Osteocyte (in vitro differentiated cells): ENCODE data around the gene VRK3. TPM values are rescaled to one million over a fixed set of nuclear protein-coding genes. Genes with fewer than 3 reads are reported as not detected.
A peak's percentile ranks its signal among the peaks of the same experiment; 100 is the strongest.

Experiments
- DNase-seq: peaks from one replicate; pipeline ENCODE4 v3.0.0; 2021; ENCODE audit warnings: mixed read lengths; ENCODE audit not compliant: unreplicated experiment; ENCODE audit errors: extremely low spot score
- H3K27ac Mint-ChIP-seq: one replicate; pipeline ENCODE4 v1.8.0; 2021; ENCODE audit warnings: mild to moderate bottlenecking, mixed read lengths; ENCODE audit not compliant: unreplicated experiment
- H3K27me3 Mint-ChIP-seq: one replicate; pipeline ENCODE4 v1.8.0; 2021; ENCODE audit warnings: mixed read lengths; ENCODE audit not compliant: unreplicated experiment
- H3K36me3 Mint-ChIP-seq: one replicate; pipeline ENCODE4 v1.8.0; 2021; ENCODE audit warnings: mixed read lengths; ENCODE audit not compliant: unreplicated experiment
- H3K4me1 Mint-ChIP-seq: one replicate; pipeline ENCODE4 v1.8.0; 2021; ENCODE audit warnings: mixed read lengths; ENCODE audit not compliant: unreplicated experiment
- H3K4me3 Mint-ChIP-seq: one replicate; pipeline ENCODE4 v1.8.0; 2021; ENCODE audit warnings: mild to moderate bottlenecking, moderate library complexity, mixed read lengths; ENCODE audit not compliant: unreplicated experiment
- H3K9me3 Mint-ChIP-seq: one replicate; pipeline ENCODE4 v1.8.0; 2021; ENCODE audit warnings: mixed read lengths; ENCODE audit not compliant: unreplicated experiment
- total RNA-seq: library from RNA; stranded (reverse); gene quantifications from 2 replicates; pipeline ENCODE4 v1.2.1, GENCODE V29; 2021
- TF ChIP-seq, protein P1 (sequence below): fragments of 200-600 bp; sonication (generic); IDR thresholded peaks from 2 replicates; pipeline ENCODE4 v1.5.0; 2021; ENCODE audit warnings: antibody characterized with exemption, mild to moderate bottlenecking, moderate library complexity

Gene VRK3
- total RNA-seq, 1 donor from 2014 or later, result 31.5 TPM

GRCh38 chr19:49929121-49929610 is 96.0 kb downstream of the VRK3 start, which contains the start of the genes ATF5 and NUP62:
TSS of gene ATF5 (plus strand) at chr19:49929205. CDS start at chr19:49930851, 1,646 bp downstream.
TSS of gene NUP62 (minus strand) at chr19:49929504. CDS start at chr19:49909807, 19,697 bp downstream.
- peak within 1 kb of the TSS; percentile 99 for H3K4me3 Mint-ChIP-seq
- no peaks in the 10 kb centered on the region for H3K27me3 Mint-ChIP-seq
- peaks cover 25% of the 10 kb centered on the region for H3K36me3 Mint-ChIP-seq
- no peaks in the 10 kb centered on the region for H3K9me3 Mint-ChIP-seq
- peak within 1 kb of the TSS; percentile 98 for H3K27ac Mint-ChIP-seq
- peaks cover 29% of the 10 kb centered on the region for H3K4me1 Mint-ChIP-seq
- DNase-seq, result peak; percentile 97
- TF ChIP-seq, protein P1, sequence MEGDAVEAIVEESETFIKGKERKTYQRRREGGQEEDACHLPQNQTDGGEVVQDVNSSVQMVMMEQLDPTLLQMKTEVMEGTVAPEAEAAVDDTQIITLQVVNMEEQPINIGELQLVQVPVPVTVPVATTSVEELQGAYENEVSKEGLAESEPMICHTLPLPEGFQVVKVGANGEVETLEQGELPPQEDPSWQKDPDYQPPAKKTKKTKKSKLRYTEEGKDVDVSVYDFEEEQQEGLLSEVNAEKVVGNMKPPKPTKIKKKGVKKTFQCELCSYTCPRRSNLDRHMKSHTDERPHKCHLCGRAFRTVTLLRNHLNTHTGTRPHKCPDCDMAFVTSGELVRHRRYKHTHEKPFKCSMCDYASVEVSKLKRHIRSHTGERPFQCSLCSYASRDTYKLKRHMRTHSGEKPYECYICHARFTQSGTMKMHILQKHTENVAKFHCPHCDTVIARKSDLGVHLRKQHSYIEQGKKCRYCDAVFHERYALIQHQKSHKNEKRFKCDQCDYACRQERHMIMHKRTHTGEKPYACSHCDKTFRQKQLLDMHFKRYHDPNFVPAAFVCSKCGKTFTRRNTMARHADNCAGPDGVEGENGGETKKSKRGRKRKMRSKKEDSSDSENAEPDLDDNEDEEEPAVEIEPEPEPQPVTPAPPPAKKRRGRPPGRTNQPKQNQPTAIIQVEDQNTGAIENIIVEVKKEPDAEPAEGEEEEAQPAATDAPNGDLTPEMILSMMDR, result no peak

GRCh38 chr19:49927526-49928264 is 97.5 kb downstream of the VRK3 start:
- Mint-ChIP-seq H3K27me3 (no peaks in the 10 kb centered on the region), H3K27ac (peak overlapping the region; percentile 98), H3K9me3 (no peaks in the 10 kb centered on the region), H3K36me3 (peaks cover 22% of the 10 kb centered on the region), H3K4me1 (peaks cover 29% of the 10 kb centered on the region), H3K4me3 (peak overlapping the region; percentile 99)
- DNase-seq, result no peak
- TF ChIP-seq, protein P1, result no peak

DNA sequence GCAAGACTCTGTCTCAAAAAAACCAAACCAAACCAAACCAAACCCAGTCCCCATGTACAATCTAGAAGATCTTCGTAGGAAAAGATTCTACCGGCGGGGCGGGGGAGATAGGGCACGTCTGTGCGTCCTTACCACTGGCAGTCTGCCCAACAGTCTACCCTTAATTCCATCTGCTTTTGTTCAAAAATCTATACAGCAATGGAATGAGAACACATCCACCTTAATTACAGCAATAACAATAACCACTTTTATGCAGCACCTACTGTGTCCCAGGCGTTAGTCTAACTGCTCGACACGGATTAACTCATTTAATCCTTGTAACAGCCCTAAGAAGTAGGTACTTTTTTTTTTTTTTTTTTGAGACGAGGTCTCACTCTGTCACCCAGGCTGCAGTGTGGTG is 98.7 kb downstream of the VRK3 start:
- no peaks in the 10 kb centered on the region for H3K9me3 Mint-ChIP-seq
- no peak overlapping the region for H3K27ac Mint-ChIP-seq
- TF ChIP-seq, protein P1, result no peak
- H3K4me1 Mint-ChIP-seq, result peaks cover 29% of the 10 kb centered on the region
- peaks cover 16% of the 10 kb centered on the region for H3K36me3 Mint-ChIP-seq
- no peak overlapping the region for H3K4me3 Mint-ChIP-seq
- no peak for DNase-seq
- H3K27me3 Mint-ChIP-seq, result no peaks in the 10 kb centered on the region

Other genes with a start within 250 kb of the VRK3 start
- gene FUZ, start 212.1 kb downstream of the VRK3 start, total RNA-seq, result 19.9 and 24.4 TPM in 2 replicates
- 56.1 and 58.1 TPM in 2 replicates for gene MED25, start 207.1 kb downstream of the VRK3 start, total RNA-seq
- gene PTOV1, start 174.2 kb downstream of the VRK3 start, total RNA-seq, result 266 and 295 TPM in 2 replicates
- 68.3 and 76.4 TPM in 2 replicates for gene PNKP, start 157.8 kb downstream of the VRK3 start, total RNA-seq
- gene AKT1S1, start 148.0 kb downstream of the VRK3 start, total RNA-seq, result 59.7 and 61.2 TPM in 2 replicates
- 69.2 and 71.9 TPM in 2 replicates for gene TBC1D17, start 147.7 kb downstream of the VRK3 start, total RNA-seq
- gene IL4I1, start 128.5 kb downstream of the VRK3 start, total RNA-seq, result 0.55 TPM in 1 of 2 replicates, not detected in the other
- gene ATF5, start 96.2 kb downstream of the VRK3 start, total RNA-seq, result 20.1 and 22.0 TPM in 2 replicates
- gene NUP62, start 95.9 kb downstream of the VRK3 start, total RNA-seq, result 57.7 and 65.1 TPM in 2 replicates
- gene SIGLEC11, start 64.2 kb downstream of the VRK3 start, total RNA-seq, result not detected in 2 replicates
- gene ZNF473, start 633 bp upstream of the VRK3 start, total RNA-seq, result 9.8 and 10.4 TPM in 2 replicates
- gene IZUMO2, start 137.9 kb upstream of the VRK3 start, total RNA-seq, result not detected in 2 replicates
- not detected in 2 replicates for gene MYH14, start 178.2 kb upstream of the VRK3 start, total RNA-seq